HG03045 (cell line): ENCODE data around the gene OSBPL1A.
"Not testable (repeated sequence)": the region's sequence is repeated elsewhere in the genome, so short reads cannot be mapped to it uniquely, and the experiment has no call there.

Source experiments
- ATAC-seq: cut with Tn5 transposase; IDR thresholded peaks from one replicate; pipeline ENCODE4 v1.9.1; 2021; ENCODE audit warnings: mild to moderate bottlenecking, moderate library complexity; ENCODE audit not compliant: unreplicated experiment

Gene OSBPL1A

DNA sequence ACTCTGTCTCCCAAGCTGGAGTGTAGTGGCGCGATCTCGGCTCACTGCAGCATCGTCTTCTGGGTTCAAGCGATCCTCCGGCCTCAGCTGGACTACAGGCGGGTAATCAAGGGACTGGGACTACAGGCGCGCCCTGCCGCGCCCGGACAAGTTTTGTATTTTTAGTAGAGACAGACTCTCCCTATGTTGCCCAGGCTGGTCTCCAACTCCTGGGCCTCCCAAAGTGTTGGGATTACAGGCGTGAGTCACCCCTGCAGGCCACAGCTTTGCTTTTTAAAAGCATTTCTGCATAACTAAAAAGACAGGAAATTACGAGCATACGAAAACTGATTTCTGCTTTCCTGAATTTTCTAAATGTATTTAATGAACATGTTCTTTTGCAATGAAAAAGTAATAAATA is 916 bp upstream of the OSBPL1A start:
- no peak for ATAC-seq

DNA sequence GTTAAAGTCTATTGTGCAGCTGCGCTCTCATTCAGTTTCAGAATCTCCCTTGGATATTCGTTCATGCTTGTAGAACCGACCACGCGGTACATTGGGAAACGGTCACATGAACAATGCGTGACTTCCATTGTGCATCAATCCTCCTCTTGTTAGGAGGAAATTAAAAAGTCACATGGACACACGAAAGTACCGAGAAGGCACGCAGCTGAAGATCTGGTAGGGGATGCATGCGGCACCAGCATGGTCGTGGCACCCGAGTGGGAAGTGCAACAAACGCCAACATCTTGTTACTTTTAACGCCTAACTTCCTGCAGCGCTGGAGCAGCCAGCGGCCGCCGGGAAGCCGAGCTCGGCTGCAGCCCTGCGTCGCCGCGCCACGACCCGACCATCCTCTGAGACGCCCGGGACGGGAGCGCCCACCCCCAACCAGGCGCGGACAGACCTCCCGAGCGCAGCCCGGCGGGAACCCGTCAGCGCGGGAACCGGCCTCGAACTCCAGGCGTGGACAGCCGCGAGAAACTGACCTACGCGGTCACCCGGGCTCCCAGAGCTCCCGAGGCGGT is 412 bp downstream of the OSBPL1A start:
- ATAC-seq: no peak

DNA sequence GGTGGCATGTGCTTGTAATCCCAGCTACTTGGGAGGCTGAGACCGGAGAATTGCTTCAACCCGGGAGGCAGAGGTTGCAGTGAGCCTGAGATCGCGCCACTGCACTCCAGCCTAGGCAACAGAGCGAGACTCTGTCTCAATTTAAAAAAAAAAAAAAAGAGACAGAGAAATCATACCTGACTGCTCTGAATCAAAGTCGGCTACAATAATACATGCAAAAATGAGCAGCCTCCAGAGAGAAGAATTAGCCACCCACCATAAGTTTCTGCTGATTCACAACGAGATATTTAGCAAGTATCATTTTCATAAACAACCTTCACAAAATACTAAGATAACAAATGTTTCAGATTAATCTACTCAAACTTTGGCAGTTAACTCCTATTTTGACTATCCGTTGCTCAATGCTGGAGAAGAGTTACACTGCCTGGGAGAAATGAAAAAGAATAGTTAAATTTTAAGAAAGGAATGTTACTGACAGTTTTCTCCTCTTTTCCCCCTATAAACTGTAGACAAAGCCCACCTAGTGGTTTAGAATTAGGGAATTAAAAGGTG is 1.5 kb downstream of the OSBPL1A start:
- no peak for ATAC-seq

DNA sequence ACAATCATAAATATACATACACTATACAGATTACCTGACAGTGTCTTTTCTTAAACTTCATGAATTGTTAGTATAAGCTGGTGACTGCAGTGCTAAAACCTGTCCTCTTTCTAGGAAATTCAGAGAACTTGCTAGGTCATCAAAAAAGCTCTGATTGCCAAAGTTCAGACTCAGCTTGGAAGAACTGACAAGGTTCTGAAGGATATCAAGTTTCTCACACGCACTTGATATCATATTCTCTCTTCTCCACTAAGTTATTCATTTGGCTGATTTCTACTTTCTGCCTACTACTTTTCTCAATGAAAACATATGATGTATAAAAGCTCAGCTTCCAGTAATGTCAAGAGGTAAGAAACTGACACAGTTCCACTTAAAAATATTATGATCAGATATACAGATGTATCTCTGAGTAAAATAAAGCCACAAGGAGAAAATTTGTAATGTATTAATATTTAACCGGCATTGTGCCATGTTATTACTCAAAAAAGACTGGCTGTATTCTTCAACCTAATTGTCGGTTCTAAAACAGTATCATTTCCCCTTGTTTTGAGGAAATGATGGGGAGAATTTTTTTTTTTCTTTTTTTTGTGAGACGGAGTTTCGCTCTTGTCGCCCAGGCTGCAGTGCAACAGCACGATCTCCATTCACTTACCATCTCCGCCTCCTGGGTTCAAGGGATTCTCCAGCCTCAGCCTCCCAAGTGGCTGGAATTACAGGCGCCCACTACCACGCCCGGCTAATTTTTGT is 2.4 kb downstream of the OSBPL1A start:
- no peak for ATAC-seq

DNA sequence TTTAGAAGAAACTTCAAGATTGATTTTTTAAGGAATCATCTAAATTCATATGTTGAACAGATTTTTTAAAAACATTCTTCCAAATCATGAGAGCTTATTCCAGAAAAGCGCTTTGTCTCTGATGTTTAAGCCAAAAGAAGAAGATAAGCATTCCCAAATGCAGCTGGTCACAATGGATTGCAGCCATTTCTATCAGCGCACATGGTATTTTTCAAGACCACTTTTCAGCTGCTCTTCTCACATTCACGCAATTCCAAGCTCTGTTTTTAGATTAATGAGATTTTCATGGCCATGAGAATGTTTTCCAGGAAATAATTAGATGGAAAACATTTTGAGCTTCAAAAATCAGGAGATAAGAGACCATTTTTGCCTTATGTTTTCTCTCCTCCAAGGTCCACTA is 8.7 kb downstream of the OSBPL1A start:
- no peak for ATAC-seq

DNA sequence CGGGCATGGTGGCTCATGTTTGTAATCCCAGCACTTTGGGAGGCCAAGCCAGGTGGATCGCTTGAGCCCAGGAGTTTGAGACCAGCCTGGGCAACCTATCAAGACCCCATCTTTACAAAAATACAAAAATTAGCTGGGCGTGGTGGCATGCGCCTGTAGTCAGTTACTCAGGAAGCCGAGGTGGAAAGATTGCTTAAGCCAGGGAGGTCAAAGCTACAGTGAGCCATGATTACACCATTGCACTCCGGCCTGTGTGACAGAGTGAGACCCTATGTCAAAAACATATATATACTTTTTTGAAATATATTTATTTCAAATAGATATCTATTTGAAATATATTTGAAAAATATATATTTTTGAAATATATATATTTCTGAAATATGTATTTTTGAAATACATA is 10.9 kb downstream of the OSBPL1A start:
- no peak for ATAC-seq

DNA sequence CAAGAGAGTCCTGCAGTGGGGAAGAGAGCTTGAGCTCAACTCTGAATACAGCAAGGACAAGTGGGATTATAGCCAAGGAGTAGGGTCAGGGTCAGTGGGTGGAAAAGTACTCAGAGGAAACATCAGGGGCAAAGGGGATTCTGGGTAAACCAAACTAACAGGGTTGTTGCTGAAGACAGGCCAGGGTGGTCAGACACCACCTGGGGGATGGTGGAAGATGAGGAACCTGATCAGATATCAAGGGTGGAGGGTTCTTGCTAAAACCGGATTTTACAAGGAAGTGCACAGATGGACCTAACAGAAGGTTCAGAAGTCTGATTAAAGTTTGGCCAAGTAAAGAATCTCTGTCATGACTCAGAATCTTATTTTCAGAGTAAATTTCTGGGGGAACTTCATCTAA is 16.5 kb downstream of the OSBPL1A start:
- ATAC-seq: no peak

DNA sequence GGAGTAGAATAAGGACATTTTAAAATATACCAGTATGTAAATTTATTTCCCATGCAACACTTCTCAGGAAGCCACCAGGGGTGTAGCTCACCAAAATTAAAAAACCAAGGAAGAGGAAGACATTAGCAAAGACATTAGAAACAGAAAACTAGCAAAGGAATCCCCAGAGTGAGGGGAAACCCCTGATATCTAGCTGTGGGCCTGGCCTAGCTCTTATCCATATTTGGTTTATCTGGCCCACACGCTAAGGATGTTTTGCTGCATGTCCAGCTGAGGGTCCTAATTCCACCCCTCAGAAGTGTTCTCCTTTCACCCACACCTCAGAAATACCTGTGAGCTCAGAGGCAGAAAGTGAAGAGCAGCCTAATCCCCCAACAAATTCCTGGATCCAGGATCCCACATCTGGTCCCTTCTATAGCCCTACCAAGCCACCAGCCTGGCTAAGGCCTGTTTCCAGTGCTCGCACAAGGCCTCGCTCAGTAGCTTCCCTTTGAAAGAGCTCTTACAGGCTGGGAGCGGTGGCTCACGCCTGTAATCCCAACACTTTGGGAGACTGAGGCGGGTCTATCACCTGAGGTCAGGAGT is 17.4 kb downstream of the OSBPL1A start:
- no peak for ATAC-seq

DNA sequence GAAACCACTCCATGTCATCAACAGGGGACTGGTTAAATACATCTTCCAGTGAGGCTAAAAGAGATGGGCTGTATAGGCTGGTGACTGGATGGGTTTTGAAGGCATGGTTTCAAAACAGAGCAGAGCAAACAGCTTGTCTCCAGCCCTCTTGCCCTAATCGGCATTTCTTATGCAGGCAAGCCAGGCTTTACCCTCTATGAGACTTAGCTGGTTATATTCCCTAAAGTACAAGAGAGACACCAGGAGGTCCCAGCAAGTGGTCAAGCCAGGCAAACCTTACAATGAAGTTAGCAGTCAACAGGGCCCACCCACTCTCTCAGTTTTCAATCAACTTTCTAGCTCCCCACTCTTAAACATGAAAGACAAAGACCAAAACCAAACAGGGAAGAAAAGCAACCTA is 19.0 kb downstream of the OSBPL1A start:
- no peak for ATAC-seq

DNA sequence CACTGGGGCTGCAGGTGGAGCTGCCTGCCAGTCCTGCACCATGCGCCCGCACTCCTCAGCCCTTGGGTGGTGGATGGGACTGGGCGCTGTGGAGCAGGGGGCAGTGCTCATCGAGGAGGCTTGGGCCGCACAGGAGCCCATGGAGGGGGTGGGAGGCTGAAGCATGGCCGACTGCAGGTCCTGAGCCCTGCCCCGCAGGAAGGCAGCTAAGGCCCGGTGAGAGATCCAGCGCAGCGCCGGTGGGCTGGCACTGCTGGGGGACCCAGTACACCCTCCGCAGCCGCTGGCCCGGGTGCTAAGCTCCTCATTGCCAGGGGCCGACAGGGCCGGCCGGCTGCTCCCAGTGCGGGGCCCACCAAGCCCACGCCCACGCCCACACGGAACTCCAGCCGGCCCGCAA is 21.1 kb downstream of the OSBPL1A start:
- ATAC-seq: not testable (repeated sequence)

DNA sequence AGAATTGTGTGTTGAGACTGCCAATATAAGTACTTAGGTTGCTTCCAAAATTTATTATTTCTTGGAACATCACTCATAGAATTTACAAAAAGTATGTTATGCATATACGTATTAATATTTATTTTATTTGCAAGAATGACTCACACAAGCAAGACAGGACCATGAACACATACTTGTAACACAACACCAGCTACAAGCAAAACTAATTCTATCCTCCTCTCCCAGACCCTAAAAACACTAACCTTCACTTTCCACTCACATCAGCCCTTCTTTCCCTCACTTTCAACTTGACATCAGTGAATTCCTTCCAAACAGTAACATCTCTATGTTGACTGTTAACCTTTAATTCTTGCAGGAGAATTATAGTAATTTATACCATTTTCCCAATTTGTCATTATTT is 24.3 kb downstream of the OSBPL1A start:
- no peak for ATAC-seq

DNA sequence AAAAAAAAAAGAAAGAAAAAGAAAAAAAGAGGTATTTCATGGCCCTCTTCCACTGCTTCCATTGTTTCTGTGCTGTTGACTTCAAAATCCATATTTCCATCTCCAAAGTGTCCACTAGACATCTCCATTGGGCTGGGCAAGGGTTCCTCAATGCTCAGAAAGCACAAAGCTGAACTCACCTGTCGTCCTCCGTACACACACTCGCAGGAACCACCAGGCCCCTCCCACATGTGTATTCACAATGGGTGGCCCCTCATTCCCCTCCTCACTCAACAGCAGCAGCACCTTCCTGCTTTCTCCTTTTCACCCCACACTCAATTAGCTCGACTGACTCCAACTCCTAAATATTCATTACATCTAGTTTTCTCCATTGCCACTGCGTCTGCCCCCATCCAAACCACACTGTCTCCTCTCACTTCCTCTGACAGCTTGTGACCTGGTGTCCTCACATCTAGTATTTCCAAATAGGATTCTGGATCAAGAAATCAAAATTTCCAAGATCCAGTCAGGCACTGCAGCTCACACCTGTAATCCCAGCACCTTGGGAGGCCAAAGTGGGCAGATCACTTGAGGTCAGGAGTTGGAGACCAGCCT is 25.2 kb downstream of the OSBPL1A start:
- ATAC-seq: no peak

DNA sequence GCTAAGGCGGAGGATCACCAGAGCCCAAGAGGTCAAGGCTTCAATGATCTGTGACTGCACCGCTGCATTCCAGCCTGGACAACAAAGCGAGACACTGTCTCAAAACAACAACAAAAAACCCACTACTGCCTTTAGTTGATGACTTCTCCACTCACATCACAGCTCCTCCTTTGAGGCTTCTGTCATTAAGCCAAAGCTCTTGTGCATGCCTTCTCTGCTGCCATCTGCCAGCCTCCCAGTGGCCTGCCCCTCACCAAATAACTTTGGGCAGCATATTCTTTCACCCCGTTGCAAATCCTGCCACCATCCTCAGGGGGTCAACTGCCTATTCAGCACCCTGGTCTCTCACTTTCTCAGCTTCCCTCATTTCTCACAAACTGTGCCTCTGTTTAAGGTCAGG is 27.5 kb downstream of the OSBPL1A start:
- no peak for ATAC-seq

DNA sequence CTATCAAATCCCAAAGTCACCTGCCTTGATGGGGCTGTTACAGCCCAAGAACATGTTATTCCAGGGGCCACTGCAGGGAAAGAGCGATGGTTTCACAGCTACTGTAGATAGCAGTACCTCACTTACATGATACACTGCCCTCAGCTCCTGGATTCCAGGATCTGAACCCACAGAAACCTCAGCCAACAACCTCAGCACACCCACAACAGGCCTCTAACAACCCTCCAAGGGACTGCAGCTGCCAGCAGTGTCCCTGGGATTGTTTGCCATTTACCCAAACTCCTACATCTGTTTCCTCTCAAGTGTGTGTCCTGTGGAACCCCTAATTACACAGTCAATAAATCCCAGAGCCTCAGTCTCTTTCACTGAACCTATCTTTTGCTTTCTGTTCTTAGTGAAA is 28.2 kb downstream of the OSBPL1A start:
- no peak for ATAC-seq

DNA sequence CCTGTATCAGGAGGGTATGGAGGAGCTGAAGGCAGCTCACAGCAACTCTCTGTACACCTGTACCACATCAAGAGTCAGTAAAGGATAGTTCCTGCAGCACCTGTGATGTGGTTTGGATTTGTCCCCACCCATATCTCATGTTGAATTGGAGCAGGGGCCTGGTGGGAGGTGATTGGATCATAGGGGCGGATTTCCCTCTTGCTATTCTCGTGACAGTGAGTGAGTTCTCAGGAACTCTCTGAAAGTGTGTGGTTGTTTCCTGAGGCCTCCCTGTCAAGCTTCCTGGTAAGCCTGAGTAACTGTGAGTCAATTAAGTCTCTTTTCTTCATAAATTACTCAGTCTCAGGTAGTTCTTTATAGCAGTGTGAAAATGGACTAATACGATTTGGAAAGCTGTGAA is 28.9 kb downstream of the OSBPL1A start:
- ATAC-seq: no peak

DNA sequence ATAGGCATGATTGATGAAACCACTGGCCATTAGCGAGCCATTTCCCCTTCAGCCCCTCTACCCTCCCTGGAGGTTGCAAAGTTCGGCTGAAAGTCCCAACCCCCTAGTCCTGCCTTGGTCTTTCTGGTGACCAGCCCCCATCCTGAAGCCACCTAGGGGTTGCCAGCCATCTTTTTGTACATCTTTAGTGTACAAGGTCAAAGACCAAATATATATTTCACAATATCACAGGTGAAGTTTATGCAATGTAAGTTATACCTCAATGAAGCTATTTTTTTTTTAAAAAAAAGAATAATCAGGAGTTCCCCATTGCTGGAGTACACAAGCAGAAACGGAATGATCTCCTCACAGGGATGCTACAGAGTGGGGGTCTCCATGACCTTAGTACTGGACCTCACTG is 31.3 kb downstream of the OSBPL1A start:
- no peak for ATAC-seq

DNA sequence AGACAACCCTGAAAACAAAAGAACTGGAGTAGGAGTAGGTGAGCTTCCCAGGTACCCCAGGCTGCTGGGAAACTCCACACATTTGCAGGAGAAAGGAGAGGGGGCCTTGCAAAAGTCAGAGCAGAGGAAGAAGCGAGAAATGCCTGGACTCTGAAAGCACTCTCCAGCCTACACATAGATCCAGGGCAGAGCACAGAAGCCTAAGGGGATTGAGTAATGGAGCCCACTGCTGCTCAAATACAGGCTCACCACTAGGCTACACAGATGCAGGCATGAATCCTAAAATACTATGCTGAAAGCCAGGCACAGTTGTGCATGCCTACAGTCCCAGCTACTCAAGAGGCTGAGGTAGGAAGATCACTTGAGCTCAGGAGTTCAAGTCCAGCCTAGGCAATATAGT is 33.4 kb downstream of the OSBPL1A start:
- ATAC-seq: no peak

DNA sequence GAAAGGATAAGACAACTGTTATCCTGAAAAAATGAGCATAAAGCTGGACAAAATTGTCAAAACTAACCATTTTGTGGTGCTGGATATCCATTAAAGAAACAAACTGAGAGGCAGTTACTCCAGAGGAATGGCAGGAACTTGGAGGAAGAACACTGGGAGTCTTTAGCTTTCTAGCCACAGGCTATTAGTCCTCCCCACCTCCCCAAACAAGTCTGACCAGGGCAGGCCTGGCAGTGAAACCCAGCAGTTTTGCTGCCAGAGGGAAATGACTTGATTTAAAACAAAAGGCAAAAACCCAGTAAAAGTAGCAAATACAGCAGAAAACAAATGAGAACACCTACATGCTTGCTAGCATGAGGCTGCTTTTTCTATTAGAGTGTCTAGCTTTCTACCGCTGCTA is 34.9 kb downstream of the OSBPL1A start:
- ATAC-seq: no peak

DNA sequence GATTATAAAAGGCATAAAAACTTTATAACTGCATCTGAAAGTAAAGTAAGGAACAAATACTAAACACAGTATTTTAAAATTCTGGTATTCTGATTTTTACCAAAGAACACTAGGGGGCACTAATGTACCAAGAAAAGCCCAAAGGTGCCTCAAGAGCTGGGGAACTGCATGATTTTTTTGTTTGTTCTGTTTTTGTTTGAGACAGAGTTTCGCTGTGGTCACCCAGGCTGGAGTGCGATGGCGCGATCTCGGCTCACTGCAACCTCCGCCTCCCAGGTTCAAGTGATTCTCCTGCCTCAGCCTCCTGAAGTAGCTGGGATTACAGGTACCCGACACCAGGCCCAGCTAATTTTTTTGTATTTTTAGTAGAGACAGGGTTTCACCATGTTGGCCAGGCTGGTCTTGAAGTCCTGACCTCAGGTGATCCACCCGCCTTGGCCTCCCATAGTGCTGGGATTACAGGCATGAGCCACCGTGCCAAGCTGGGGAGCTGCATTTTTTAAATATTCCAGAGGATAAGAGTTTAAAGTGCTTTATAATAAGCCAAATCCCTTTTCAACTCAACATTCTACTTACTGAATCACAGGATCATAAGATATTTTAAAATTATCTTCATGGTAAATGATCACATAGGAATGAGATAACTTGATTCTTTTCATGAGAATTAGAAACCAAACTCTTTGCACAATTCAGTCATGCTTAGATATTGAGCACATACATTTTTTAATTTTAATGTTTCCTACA is 37.7 kb downstream of the OSBPL1A start:
- ATAC-seq: not testable (repeated sequence)

DNA sequence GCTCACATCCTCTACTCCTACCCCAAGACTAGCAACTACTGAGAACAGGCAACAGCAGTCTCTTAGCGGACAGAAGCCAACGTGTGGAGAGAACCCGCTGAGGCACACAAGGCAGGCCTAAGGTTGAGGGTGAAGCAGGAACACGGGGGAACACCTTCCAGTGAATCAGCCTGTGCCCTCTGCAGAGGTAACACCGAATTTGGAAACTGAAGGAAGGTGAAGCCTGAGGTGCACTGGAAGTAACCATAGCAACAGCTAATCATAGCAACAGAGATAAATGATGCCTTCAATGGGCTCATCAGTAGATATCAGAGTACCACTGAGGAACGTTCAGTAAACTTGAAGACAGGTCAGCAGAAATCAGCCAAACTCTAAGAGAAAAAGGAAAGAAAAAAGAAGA is 43.3 kb downstream of the OSBPL1A start:
- no peak for ATAC-seq

DNA sequence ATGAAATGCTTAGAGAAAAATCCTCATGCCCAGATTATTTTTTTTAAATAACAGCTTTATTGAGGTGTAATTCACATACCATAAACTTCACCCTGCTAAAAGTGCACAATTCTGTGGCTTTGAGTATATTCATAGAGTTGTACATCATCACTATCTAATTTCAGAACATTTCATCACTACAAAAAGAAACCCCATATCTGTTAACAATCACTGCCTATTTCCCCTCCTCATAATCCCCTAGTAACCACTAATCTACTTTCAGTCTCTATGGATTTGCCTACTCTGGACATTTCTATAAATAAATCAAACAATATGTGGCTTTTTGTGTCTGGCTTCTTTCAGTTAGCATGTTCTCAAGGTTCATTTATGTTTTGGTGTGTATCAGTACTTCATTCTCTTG is 51.4 kb downstream of the OSBPL1A start:
- no peak for ATAC-seq
